OCI-M2 (cell line): ENCODE data around the gene ADAMTS15.

ENCODE experiments used
- DNase-seq: peaks from one replicate; lab custom pipeline; 2025; ENCODE audit not compliant: unreplicated experiment; lab: John Stamatoyannopoulos, UW

ADAMTS15 gene, protein sequence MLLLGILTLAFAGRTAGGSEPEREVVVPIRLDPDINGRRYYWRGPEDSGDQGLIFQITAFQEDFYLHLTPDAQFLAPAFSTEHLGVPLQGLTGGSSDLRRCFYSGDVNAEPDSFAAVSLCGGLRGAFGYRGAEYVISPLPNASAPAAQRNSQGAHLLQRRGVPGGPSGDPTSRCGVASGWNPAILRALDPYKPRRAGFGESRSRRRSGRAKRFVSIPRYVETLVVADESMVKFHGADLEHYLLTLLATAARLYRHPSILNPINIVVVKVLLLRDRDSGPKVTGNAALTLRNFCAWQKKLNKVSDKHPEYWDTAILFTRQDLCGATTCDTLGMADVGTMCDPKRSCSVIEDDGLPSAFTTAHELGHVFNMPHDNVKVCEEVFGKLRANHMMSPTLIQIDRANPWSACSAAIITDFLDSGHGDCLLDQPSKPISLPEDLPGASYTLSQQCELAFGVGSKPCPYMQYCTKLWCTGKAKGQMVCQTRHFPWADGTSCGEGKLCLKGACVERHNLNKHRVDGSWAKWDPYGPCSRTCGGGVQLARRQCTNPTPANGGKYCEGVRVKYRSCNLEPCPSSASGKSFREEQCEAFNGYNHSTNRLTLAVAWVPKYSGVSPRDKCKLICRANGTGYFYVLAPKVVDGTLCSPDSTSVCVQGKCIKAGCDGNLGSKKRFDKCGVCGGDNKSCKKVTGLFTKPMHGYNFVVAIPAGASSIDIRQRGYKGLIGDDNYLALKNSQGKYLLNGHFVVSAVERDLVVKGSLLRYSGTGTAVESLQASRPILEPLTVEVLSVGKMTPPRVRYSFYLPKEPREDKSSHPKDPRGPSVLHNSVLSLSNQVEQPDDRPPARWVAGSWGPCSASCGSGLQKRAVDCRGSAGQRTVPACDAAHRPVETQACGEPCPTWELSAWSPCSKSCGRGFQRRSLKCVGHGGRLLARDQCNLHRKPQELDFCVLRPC

DNA sequence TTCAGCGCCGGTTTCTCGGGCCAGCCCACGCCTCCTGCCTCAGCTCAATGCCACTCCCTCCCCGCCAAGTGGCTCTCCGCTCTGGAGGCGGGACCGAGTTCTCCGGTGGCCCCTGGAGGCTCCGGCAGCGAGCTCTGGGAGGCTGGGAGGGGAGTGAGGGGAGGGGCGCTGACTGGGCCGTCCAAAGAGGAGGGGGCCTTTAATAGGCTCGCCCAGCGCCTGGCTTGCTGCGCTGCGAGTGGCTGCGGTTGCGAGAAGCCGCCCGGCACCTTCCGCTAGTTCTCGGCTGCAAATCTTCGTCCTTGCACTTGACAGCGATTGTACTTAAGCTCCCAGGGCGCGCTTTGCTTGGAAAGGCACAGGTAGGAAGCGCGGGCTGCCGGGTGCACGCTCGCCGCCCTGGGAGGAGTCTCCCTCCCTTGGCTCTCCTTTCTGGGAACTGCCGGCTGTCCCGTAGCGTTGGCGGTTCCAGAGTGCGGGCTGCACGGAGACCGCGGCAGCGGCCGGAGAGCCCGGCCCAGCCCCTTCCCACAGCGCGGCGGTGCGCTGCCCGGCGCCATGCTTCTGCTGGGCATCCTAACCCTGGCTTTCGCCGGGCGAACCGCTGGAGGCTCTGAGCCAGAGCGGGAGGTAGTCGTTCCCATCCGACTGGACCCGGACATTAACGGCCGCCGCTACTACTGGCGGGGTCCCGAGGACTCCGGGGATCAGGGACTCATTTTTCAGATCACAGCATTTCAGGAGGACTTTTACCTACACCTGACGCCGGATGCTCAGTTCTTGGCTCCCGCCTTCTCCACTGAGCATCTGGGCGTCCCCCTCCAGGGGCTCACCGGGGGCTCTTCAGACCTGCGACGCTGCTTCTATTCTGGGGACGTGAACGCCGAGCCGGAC is at the start of gene ADAMTS15:
Gene ADAMTS15 (plus strand): TSS at position 230 of the 894 bp plus-strand sequence. CDS start 329 bp downstream, at position 559.
- DNase-seq, result no peak

DNA sequence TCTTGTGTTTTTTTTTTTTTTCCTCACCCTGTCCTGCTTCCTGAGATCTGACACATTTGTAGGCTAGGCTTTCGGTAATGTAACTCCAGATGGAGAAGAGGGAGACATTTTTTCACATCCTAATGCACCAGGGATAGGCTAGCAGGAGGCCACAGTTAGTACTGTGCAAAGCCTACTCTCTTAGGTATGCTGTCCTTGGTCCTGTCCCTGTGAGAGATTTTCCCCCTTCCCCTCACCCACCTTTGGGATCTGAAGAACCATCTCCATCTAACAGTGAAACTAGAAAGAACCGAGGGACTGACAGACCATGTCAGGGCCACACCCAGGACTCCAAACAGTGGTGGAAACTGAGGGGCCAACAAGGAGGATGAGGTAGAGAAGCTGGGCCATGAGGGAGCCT is 49.2 kb upstream of the ADAMTS15 start:
- DNase-seq, result no peak

DNA sequence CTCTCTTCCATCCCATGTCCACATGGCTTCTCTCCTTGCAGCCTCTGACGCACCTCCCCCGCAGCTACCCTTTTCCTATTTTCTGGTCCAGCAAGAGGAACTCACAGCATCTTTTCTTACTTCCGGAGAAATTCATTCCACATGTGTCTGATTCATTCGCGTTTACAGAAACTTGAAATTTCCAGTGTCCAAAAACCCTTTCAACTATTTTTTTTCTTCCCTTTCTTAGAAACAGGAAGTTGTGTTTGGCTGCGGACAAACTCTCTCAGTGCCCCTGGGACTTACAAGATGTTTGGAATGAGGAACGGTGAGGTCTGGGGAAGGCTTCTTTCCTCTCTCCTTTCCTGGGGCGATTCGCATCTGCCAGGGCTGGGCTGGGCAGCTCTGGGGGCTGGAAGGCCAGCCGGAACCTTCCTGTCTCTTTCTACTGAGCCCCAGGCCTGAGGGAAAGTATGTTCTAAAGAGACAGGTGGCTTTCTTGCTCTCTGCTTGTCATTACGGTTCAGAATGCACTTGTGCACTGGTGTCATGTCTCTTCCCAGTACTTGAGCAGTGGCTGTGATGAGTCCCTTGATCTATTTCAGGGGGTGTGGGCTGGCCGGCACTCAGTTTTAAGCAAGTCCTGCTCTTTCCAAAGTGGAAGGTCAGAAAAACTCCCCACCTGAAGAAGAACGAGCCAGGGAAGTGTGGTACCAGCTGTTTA is 47.5 kb upstream of the ADAMTS15 start:
- no peak for DNase-seq

DNA sequence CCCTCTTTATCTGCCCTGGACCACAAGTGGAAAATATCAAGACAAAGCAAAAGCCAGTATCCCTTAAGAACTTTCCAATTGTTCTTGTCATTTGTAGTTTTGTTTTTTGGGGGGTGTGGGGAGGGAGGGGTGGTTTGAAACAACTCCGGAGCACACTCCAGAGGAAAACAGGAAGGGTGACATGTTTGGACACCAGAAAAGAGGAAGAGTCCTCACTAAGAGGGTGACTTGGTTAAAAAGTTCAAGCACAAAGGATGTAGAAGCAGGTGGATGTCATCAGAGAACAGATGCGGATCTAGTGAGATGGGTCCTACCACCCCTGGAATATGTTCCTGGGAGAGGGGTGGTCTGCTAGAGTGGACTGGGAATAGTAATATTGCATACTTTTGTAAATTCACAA is 45.9 kb upstream of the ADAMTS15 start:
- no peak for DNase-seq

DNA sequence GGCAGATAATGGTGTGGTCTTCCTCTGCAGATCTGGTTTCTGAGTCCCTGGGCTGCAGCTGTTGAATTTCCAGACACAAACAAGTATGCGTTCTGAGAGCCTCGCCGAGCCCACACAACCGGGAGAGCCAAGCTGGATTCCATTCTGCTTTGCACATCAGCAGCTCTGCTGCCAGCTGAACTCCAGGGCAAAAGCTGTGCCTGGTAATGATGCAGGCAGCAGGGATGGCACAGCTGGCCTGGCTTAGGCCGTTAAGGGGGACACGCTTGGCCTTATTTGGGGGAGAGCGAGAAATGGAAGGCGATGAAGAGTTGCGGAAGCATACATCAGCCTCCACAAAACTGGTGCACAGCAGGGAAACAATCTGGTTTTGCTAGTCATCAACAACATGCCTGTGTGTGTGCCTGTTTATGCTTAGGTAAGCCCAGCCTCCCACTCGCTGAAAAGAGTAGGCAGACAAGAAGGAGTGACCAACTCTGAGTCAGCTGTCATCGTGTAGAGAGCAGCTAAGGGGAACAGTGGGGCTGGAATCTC is 45.1 kb upstream of the ADAMTS15 start:
- no peak for DNase-seq

DNA sequence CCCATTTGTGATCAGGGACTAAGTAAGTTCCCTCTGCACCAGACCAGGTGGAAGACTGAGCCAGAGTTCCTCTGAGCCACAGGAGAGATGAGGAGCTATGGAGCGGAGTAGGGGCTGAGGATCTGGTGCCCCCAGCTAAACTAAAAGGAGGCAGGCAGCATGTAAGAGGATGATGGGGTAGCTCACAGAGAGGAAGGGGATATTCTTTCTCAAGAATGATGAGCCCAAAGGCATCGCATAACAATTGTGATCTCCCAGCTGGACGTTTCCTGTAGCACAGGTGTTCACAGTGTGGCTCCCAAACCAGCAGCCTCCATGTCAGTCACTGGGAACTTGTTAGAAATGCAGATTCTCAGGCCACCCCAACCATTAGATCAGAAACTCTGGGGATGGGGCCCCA is 44.5 kb upstream of the ADAMTS15 start:
- no peak for DNase-seq

DNA sequence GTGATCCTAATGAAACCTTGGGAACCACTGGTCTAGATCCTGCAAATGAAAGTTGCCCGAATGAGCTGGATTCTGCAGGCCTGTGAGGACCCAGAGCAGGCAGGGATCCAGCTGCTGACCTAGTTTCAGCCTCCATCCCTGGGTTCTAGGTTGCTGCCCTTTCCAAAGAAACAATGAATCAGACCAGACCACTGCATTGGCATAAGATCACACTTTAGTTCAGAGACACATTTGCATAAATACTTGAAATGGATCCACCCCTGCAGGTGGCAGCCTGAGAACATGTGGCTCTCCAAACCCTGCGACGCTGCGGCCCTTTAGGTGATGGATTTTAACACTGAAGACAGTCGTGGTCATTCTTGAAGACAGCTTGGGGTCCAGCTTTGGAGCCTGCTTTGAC is 43.7 kb upstream of the ADAMTS15 start:
- no peak for DNase-seq

DNA sequence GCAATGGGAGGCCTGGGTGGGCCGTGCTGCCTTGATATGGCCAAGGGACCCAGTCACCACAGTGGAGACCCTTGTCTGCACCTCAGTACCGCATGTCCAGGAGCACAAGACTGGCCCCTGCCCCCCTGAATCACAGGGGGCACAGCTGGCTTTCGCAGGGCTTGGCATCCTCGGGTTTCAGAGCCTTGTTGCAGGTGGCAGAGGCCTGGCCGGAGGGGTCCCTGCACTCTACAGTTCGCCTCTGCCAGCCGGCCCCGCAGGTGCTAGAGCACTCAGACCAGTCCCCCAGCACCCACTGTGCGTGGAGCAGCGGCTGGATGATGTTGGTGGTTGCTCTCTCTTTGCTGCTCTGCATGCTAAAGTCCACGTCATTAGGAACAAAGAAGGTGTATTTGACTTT is 43.0 kb upstream of the ADAMTS15 start:
- DNase-seq, result no peak

DNA sequence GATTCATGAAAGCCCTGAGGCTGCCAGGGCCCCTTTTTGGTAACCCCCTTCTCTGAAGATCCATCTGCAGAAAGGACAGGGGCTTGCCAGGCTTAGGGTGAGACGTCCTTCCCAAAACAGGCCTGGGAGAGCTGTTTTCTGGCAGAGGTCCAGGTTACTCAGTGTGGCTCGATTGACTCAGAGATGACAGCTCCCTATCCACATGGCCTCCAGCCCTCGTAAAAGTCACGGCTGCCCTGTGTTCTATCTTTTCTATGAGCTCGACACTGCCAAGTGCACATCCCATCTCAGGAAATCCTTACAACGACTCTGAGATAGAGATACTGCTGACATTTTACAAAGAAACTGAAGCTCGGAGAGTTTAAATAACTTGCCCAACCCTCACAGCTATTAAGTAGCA is 40.5 kb upstream of the ADAMTS15 start:
- DNase-seq, result no peak

DNA sequence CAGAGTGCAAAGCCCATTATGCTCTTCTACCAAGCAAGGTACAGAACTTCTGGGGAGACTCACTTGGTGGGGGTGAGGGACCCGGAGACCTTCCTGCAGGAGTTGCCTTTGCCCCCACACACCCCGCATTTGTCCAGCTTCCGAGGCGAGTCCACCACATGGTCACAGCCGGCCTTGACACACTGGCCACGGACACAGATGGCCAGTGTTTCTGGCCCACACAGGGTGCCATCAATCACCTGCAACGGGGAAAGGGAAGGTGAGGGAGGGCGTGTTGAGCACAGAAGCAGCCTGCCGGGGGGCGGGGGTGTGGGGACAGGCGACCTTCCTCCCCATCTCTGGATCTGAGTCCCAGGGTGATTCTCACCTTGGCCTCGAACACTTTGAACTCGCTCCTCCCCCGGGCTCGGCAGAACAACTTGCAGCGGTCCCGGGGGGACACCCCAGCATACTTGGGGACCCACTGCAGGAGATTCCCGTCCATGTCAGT is 40.0 kb upstream of the ADAMTS15 start:
- DNase-seq, result no peak

DNA sequence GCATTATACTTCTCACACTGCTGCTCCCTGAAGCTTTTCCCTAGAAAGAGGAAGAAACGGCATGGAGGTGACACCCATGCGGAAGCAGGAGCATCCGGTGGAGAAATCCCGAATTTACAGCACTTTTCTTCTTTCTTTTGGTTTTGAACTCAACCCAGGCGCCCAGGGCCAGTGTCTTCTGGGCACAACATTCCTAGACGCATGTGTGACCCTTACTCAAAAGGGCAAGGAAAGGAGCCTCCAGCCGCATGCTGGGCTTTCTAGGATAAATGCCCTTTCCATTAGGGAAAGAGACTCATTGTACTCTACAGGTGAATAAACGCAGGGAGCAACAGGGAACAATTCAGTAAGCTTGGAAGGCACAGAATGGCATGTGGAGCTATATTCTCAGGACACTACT is 39.5 kb upstream of the ADAMTS15 start:
- DNase-seq, result no peak

DNA sequence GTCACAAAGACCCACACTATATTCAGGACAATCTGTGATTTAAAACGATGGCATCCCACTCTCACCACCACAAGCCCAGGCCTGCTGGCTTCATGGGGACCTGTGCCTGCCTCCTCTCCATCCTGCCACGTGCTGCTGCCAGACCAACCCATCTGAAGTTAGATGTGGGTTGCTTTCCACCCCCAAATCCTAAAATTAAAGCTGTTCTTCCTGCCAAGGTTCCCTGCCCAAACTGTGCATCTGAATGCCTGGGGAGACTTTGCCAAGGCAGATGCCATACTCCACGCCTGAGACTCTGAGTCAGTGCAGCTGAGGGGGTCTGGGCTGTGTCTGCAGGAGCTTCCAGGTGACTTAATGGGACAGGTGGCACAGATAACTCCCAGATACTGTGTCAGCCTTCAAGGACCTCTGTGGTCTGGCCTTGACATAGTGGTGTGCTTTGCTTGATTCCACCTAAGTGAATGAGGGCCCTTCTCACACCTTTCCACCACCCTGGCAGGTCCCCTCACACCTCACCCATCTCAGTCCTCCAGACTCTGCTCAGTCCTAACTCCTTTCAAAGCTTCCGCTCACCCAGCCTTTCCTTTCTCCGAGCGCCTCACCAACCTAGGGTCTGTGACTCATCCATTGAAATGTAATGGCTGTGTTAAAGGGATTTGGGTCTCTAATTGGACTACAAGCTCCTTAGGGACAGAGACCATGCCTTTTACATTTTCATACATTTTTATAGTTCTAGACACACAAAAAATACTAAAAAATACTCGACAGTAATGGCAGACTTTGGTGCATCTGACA is 38.7 kb upstream of the ADAMTS15 start:
- DNase-seq, result no peak

DNA sequence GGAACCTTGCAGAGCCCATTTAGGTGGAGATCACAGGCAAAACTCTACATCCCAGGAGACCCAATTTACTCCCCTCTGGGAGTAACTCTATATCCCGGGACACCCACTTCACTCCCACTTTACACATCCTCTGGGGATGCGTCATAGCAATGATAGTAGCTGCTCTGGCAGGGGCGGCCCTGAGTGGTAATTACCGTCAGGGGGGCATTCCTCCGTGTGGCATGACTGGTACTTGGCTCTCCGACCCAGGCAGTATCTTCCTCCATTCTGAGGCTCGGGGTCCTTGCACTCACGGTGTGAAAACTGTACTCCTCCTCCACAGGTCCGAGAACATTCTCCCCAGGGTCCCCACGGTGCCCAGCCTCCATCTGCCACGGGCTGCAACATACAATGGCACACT is 37.2 kb upstream of the ADAMTS15 start:
- no peak for DNase-seq

DNA sequence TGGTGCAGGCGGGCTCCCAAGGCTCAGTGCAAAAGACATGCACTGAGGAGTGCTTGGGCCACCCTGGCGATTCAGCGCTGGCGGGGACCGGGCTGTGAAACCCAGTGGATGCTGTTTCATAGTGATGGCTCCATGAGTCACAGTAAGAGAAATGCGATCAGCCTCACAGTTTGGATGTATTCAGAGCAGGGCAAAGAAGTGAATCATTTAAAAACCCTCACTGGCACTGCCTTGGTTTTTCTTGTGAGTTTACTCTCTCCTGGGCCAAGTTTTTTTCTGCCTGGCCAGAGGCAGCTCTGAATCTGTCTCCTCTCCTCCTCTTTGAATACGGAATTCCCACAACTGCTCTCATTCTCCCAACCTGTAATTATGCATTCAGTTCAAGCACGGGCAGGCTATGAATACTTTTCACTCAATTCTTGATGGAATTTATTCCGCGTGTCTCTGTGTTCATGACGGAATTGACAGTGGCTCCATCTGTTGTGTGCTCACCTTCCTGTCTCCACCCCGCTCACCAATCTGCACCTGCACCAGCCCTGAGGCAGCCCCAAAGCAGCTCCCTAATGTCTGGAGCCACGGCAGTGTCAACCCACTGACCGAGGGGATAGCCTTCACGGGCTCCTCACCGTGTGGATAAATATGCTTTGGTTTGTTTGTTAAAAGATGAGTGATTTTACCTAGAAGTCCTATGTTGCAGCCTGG is 34.9 kb upstream of the ADAMTS15 start:
- no peak for DNase-seq

DNA sequence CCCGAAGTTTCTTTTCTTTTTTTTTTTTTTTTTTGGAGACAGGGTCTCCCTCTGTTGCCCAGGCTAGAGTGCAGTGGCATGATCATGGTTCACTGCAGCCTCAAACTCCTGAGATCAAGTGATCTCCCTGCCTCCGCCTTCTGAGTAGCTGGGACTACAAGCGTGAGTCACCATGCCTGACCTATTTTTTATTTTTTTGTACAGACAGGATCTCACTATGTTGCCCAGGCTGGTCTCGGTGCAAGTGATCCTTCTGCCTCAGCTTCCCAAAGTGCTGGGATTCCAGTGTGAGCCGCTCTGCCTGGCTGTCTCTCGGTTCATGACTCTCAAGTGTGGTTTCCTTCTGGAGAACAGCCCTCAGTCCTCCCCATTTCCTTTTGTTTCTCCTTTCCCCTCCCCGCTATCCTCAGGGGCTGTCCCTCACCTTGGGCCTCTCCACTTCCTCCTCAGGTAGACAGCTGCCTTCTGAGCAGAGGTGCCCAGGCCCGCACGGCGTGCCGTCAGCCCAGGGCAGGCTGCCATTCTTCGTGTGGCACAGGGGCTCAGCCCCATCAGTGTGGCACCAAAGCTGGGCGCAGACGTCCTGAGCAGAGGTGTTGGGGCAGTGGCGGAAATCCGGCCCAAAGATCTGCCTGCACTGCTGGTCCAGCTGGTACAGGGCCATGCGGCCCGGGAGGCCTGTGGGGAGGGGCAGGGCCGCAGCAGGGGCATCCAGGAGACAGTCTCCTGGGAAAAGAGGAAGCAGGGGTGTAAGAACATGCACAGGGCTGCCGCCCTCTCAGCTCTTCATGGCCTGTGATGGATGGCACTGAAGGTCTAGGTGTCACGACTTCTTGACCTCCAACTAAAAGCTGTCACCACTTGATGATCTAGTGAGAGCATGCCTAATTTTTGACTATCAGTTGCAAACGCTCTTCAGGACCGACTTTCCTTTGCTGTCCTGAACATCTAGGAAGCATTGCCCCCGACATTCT is 34.1 kb upstream of the ADAMTS15 start:
- DNase-seq, result no peak

DNA sequence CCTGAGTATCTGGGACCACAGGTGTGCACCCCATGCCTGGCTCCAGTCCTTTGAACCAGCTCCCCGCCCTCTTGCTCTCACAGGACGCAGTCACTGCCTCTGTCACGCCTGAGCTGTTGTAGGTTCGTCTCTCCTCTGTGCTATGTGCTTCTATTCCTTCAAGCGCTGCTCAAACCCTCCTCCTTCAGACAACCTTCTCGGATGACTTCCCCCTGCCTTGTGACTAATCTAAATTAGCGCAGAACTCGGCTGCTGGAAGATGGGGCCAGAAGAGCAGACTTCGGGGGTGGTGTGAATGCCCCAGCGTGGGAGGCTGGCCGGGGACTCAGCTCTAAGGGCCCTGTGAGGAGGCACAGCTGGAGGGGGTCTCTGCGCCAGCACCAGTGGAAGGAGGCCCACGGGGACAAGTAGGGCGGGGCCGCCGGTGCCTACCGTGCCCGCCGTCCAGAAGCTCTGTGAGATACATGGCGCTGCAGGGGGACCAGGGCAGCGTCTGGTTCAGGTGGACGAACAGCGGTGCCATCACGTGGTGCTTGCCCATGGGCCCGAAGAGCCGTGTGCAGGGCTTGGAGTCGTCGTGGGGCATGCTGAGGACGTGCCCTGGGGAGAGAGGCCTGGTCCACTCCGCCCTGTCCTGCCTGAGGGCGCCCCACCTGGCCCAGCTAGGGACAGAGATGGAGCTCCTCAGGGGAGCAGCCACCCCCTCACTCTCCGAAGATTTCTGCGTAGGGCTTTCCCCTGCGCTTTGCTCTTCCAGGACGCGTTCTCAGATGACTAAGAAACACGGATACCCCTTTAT is 32.5 kb upstream of the ADAMTS15 start:
- no peak for DNase-seq

DNA sequence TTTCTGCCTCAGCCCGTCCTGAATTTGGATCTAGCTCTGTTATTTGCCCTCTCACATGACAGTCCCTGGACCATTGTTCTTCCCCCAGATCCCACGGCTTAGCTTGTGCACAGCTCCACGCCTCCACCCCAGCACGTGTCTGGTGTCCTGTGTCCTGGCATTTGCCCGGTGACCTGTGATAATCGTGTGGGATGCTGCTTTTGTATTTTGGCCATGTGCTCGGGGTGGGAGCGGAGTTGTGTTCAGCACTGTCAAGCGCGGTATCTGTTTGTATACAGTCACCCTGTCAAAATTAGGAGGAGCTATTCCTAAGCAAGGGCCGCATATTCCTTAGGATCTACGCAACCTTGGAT is 31.9 kb upstream of the ADAMTS15 start:
- DNase-seq, result no peak
